NT2/D1 (cell line): ENCODE measurements around the gene MNX1.

Source experiments
- SUZ12 ChIP-seq: IDR thresholded peaks from 2 replicates; pipeline ENCODE4 v1.6.1; 2011; ENCODE audit not compliant: insufficient read length, insufficient read depth; ENCODE audit errors: extremely low read depth
- YY1 ChIP-seq: IDR thresholded peaks from 2 replicates; pipeline ENCODE4 v1.6.1; 2011; ENCODE audit not compliant: insufficient read length, insufficient read depth
- ZNF274 ChIP-seq: IDR thresholded peaks from 2 replicates; pipeline ENCODE4 v1.6.1; 2011; ENCODE audit warnings: mild to moderate bottlenecking, low read depth, low read length

GRCh38 chr7:156968183-156968582 lies 42.3 kb downstream of the MNX1 start:
- TF ChIP-seq ZNF274 (no peak), YY1 (no peak), SUZ12 (no peak)
